Liver (tissue), 9 donors: Measurements from ENCODE around the gene CCDC167. TPM values are rescaled to one million over a fixed set of nuclear protein-coding genes. Genes with fewer than 3 reads are reported as not detected.

Experiments
- DNase-seq: peaks from one replicate; pipeline ENCODE4 v3.0.0-alpha.2; 2017; ENCODE audit warnings: low spot score
- H3K27ac ChIP-seq, 2 donors: one replicate each; pipeline ENCODE4 v1.7.0; 2013; ENCODE audit warnings: inconsistent platforms in 2 of 2, low read length in 2 of 2, control low read depth in 1 of 2, low read depth in 1 of 2, mild to moderate bottlenecking in 1 of 2
- H3K27me3 ChIP-seq, 4 donors: one replicate each; pipeline versions ENCODE4 v1.6.1 to v1.7.0; 2013; ENCODE audit warnings: low read length in 3 of 4, inconsistent platforms in 1 of 4, mild to moderate bottlenecking in 1 of 4, moderate library complexity in 1 of 4; ENCODE audit not compliant: control insufficient read depth in 4 of 4, insufficient read depth in 4 of 4
- H3K36me3 ChIP-seq, 4 donors: one replicate each; pipeline versions ENCODE4 v1.6.1 to v1.7.0; 2013; ENCODE audit warnings: low read length in 3 of 4, mild to moderate bottlenecking in 3 of 4, low read depth in 1 of 4, moderate library complexity in 1 of 4; ENCODE audit not compliant: control insufficient read depth in 4 of 4, insufficient read depth in 3 of 4
- H3K4me1 ChIP-seq, 4 donors: one replicate each; pipeline versions ENCODE4 v1.6.1 to v1.7.0; 2013; ENCODE audit warnings: low read length in 3 of 4, mild to moderate bottlenecking in 3 of 4, moderate library complexity in 1 of 4; ENCODE audit not compliant: control insufficient read depth in 4 of 4, insufficient read depth in 4 of 4
- H3K4me3 ChIP-seq, 3 donors: one replicate each; pipeline versions ENCODE4 v1.6.1 to v1.7.0; 2013; ENCODE audit warnings: low read length in 3 of 3, control low read depth in 1 of 3, low read depth in 1 of 3, mild to moderate bottlenecking in 1 of 3
- H3K9ac ChIP-seq, 2 donors: one replicate each; pipeline ENCODE4 v1.7.0; 2013; ENCODE audit warnings: low read length in 2 of 2, mild to moderate bottlenecking in 2 of 2, moderate library complexity in 2 of 2, control low read depth in 1 of 2, low read depth in 1 of 2
- H3K9me3 ChIP-seq, 4 donors: one replicate each; pipeline versions ENCODE4 v1.6.1 to v1.7.0; 2013; ENCODE audit warnings: low read length in 3 of 4; ENCODE audit not compliant: control insufficient read depth in 4 of 4
- EGR1 ChIP-seq, 2 donors: IDR thresholded peaks; 2 replicates each; pipeline ENCODE4 v1.6.1; 2016 to 2018; ENCODE audit warnings: antibody characterized with exemption in 2 of 2, low read depth in 2 of 2
- FOXA1 ChIP-seq: IDR thresholded peaks from 2 replicates; pipeline ENCODE4 v1.6.1; 2016; ENCODE audit warnings: antibody characterized with exemption
- FOXA2 ChIP-seq: IDR thresholded peaks from 2 replicates; pipeline ENCODE4 v1.6.1; 2016; ENCODE audit warnings: antibody characterized with exemption
- GABPA ChIP-seq, 2 donors: IDR thresholded peaks in 1 of 2; conservative IDR thresholded peaks in 1 of 2; 2 replicates each; pipeline ENCODE4 v1.6.1; 2016; ENCODE audit warnings: antibody characterized with exemption in 2 of 2, mild to moderate bottlenecking in 1 of 2, moderate library complexity in 1 of 2
- HNF4A ChIP-seq, 2 donors: conservative IDR thresholded peaks; 2 replicates each; pipeline ENCODE4 v1.6.1; 2016; ENCODE audit warnings: antibody characterized with exemption in 2 of 2, mild to moderate bottlenecking in 2 of 2
- JUND ChIP-seq, 2 donors: IDR thresholded peaks; 2 replicates each; pipeline ENCODE4 v1.6.1; 2016; ENCODE audit warnings: antibody characterized with exemption in 2 of 2
- NR2F2 ChIP-seq: IDR thresholded peaks from 2 replicates; pipeline ENCODE4 v1.6.1; 2016; ENCODE audit warnings: antibody characterized with exemption
- SP1 ChIP-seq: IDR thresholded peaks from 2 replicates; pipeline ENCODE4 v1.6.1; 2018; ENCODE audit warnings: antibody characterized with exemption, mild to moderate bottlenecking
- TAF1 ChIP-seq: conservative IDR thresholded peaks from 2 replicates; pipeline ENCODE4 v1.6.1; 2016; ENCODE audit warnings: antibody characterized with exemption, mild to moderate bottlenecking
- YY1 ChIP-seq: IDR thresholded peaks from 2 replicates; pipeline ENCODE4 v1.6.1; 2016; ENCODE audit warnings: antibody characterized with exemption, mild to moderate bottlenecking
- WGBS: extraction: QIAGEN DNeasy Blood & Tissue Kit; methylation state at CpG from one replicate; pipeline ENCODE4 v1.1.7; 2013; 5-methylcytosine and 5-hydroxymethylcytosine counted together
- polyA plus RNA-seq, 2 donors: library from polyadenylated mRNA; stranded (reverse) in 1 of 2; unstranded in 1 of 2; fragments of 200-250 nt in 1 of 2; fragments of >200 nt in 1 of 2; fragmentation: Nextera tagmentation in 1 of 2; extraction: Ambion mirVana in 1 of 2; gene quantifications; one replicate each; pipeline versions ENCODE4 v1.2.1 to v1.2.3, GENCODE V29; 2013 to 2015
- total RNA-seq, 2 donors: library from RNA; depleted of rRNA; stranded (reverse); fragments of >200 nt; gene quantifications; one replicate each; pipeline ENCODE4 v1.2.3, GENCODE V29; 2014
- TF ChIP-seq, protein P1 (sequence below): IDR thresholded peaks from 2 replicates; pipeline ENCODE4 v1.6.1; 2016; ENCODE audit warnings: antibody characterized with exemption
- TF ChIP-seq, protein P2 (sequence below): fragments of 150-350 bp; IDR thresholded peaks from 2 replicates; pipeline ENCODE4 v1.5.1; 2017; ENCODE audit warnings: improper control_type of control experiment, low read depth, low read length; ENCODE audit not compliant: missing input control
- TF ChIP-seq, protein P3 (sequence below): IDR thresholded peaks from 2 replicates; pipeline ENCODE4 v1.6.1; 2016; ENCODE audit warnings: antibody characterized with exemption
- TF ChIP-seq, protein P4 (sequence below): IDR thresholded peaks from 2 replicates; pipeline ENCODE4 v1.6.1; 2016; ENCODE audit warnings: antibody characterized with exemption, mild to moderate bottlenecking
- TF ChIP-seq, protein P5 (sequence below): IDR thresholded peaks from 2 replicates; pipeline ENCODE4 v1.6.1; 2016; ENCODE audit warnings: antibody characterized with exemption
- donor health status: healthy.
- donor health status: healthy.
- donor health status: healthy.
- donor health status: healthy.
- donor health status: healthy.

Gene CCDC167
- total and polyA plus RNA-seq, 4 donors: 14.1 to 54.8 (median 42.7) TPM

DNA sequence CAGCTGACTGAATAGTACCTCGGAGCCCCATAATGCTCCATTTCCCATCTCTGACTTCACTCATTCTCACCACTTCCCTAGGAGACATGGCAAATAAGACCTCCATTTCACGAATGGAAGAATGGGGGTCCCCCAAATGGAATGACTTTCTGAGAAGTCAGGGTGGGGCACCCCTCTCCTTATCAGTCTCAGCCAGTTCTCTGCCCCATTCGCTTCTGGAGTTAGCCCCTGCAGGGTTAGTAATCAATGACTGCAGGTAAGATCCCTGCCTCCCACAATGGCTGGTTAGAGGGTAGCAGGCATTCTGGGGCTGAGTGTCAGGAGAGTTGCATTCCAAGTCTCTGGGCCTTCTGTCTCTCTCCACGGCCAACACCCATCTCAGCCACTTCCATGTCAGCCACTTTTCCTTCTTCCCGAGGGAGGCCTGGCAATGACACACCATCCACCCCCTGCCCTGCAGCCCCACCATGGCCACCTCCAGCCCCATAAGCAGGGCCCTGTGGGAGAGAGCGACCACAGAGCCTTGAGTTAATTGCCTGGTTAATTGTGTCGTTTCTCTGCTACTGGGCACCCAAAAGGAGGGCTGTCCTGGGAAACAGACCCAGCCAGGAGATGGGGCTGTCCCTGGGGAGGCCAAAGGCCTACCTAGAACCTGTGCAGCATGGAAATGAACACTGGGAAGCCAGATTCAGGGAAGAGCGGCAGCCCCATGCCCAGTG lies 13.4 kb downstream of the CCDC167 start (continued):
- TF ChIP-seq, protein P1, sequence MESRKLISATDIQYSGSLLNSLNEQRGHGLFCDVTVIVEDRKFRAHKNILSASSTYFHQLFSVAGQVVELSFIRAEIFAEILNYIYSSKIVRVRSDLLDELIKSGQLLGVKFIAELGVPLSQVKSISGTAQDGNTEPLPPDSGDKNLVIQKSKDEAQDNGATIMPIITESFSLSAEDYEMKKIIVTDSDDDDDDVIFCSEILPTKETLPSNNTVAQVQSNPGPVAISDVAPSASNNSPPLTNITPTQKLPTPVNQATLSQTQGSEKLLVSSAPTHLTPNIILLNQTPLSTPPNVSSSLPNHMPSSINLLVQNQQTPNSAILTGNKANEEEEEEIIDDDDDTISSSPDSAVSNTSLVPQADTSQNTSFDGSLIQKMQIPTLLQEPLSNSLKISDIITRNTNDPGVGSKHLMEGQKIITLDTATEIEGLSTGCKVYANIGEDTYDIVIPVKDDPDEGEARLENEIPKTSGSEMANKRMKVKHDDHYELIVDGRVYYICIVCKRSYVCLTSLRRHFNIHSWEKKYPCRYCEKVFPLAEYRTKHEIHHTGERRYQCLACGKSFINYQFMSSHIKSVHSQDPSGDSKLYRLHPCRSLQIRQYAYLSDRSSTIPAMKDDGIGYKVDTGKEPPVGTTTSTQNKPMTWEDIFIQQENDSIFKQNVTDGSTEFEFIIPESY: no peak
- TF ChIP-seq GABPA (IDR thresholded peaks at IDR 0.05 in 1 of 2, conservative IDR thresholded peaks at IDR 0.05 in 1 of 2) (no peak), HNF4A (conservative IDR thresholded peaks at IDR 0.05) (no peak)

DNA sequence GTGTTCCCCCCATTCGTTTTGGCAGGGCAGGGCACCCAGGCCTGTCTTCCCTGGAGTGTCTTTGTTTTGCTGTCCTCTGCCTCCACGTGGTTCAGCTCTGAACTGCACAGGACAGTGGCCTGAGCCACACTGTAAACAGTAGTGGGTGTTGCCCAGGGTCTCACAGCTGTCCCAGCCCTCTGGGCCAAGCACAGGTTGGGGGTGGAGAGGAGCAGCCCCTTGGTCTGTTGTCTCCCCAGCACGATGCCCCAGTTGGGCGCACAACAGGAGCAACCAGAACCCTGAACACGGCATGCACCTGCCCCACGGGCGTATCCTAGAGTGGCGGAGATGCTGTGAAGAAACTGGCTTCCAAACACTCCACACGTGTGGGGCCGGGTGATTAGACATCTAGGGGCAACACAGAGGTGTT lies 14.4 kb downstream of the CCDC167 start:
- Histone ChIP-seq H3K9ac (no peak overlapping the region), H3K4me3 (no peak overlapping the region), H3K9me3 (no peaks in the 10 kb centered on the region), H3K36me3 (peaks cover 1 to 32% (median 13%) of the 10 kb centered on the region in 4 donors), H3K27ac (no peak overlapping the region), H3K4me1 (no peaks in the 10 kb centered on the region), H3K27me3 (no peaks in the 10 kb centered on the region)
- TF ChIP-seq, protein P2, sequence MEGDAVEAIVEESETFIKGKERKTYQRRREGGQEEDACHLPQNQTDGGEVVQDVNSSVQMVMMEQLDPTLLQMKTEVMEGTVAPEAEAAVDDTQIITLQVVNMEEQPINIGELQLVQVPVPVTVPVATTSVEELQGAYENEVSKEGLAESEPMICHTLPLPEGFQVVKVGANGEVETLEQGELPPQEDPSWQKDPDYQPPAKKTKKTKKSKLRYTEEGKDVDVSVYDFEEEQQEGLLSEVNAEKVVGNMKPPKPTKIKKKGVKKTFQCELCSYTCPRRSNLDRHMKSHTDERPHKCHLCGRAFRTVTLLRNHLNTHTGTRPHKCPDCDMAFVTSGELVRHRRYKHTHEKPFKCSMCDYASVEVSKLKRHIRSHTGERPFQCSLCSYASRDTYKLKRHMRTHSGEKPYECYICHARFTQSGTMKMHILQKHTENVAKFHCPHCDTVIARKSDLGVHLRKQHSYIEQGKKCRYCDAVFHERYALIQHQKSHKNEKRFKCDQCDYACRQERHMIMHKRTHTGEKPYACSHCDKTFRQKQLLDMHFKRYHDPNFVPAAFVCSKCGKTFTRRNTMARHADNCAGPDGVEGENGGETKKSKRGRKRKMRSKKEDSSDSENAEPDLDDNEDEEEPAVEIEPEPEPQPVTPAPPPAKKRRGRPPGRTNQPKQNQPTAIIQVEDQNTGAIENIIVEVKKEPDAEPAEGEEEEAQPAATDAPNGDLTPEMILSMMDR: no peak
- TF ChIP-seq FOXA1 (no peak), EGR1 (IDR thresholded peaks at IDR 0.05; ENCODE audit: low read depth in 2 of 2) (no peak), JUND (IDR thresholded peaks at IDR 0.05) (no peak), YY1 (no peak), HNF4A (conservative IDR thresholded peaks at IDR 0.05) (no peak), GABPA (IDR thresholded peaks at IDR 0.05 in 1 of 2, conservative IDR thresholded peaks at IDR 0.05 in 1 of 2) (no peak), TAF1 (no peak), SP1 (no peak), FOXA2 (no peak), NR2F2 (no peak)
- TF ChIP-seq, protein P3, sequence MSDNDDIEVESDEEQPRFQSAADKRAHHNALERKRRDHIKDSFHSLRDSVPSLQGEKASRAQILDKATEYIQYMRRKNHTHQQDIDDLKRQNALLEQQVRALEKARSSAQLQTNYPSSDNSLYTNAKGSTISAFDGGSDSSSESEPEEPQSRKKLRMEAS: no peak
- TF ChIP-seq, protein P1: no peak
- TF ChIP-seq, protein P4, sequence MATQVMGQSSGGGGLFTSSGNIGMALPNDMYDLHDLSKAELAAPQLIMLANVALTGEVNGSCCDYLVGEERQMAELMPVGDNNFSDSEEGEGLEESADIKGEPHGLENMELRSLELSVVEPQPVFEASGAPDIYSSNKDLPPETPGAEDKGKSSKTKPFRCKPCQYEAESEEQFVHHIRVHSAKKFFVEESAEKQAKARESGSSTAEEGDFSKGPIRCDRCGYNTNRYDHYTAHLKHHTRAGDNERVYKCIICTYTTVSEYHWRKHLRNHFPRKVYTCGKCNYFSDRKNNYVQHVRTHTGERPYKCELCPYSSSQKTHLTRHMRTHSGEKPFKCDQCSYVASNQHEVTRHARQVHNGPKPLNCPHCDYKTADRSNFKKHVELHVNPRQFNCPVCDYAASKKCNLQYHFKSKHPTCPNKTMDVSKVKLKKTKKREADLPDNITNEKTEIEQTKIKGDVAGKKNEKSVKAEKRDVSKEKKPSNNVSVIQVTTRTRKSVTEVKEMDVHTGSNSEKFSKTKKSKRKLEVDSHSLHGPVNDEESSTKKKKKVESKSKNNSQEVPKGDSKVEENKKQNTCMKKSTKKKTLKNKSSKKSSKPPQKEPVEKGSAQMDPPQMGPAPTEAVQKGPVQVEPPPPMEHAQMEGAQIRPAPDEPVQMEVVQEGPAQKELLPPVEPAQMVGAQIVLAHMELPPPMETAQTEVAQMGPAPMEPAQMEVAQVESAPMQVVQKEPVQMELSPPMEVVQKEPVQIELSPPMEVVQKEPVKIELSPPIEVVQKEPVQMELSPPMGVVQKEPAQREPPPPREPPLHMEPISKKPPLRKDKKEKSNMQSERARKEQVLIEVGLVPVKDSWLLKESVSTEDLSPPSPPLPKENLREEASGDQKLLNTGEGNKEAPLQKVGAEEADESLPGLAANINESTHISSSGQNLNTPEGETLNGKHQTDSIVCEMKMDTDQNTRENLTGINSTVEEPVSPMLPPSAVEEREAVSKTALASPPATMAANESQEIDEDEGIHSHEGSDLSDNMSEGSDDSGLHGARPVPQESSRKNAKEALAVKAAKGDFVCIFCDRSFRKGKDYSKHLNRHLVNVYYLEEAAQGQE: no peak
- TF ChIP-seq, protein P5, sequence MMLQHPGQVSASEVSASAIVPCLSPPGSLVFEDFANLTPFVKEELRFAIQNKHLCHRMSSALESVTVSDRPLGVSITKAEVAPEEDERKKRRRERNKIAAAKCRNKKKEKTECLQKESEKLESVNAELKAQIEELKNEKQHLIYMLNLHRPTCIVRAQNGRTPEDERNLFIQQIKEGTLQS: no peak
- DNase-seq: peak; percentile 53
- 82% methylated on average over 10 of the region's 10 CpGs for WGBS
